Upper lobe of left lung (tissue), 6 donors: Measurements from ENCODE around the gene DROSHA. TPM values are rescaled to one million over a fixed set of nuclear protein-coding genes. Genes with fewer than 3 reads are reported as not detected.
"Not testable (repeated sequence)": the region's sequence is repeated elsewhere in the genome, so short reads cannot be mapped to it uniquely, and the experiment has no call there.

Source experiments
- ATAC-seq, 2 donors: fragments of 200-7000 bp; cut with Tn5 transposase; one replicate each; pipeline ENCODE4 v1.9.1; 2022; ENCODE audit warnings: mild to moderate bottlenecking in 2 of 2, moderate library complexity in 2 of 2; ENCODE audit not compliant: low FRiP score in 2 of 2
- DNase-seq, 2 donors: peaks; one replicate each; pipeline ENCODE4 v3.0.0-alpha.2; 2019 to 2020
- H3K27ac ChIP-seq, 4 donors: fragments of 200-600 bp; sonication (generic); one replicate each; pipeline ENCODE4 v1.5.1; 2016 to 2019
- H3K27me3 ChIP-seq, 4 donors: fragments of 200-600 bp; sonication (generic); one replicate each; pipeline ENCODE4 v1.5.1; 2017 to 2019
- H3K36me3 ChIP-seq, 4 donors: fragments of 200-600 bp; sonication (generic); one replicate each; pipeline ENCODE4 v1.5.1; 2016 to 2019
- H3K4me1 ChIP-seq, 4 donors: fragments of 200-600 bp; sonication (generic); one replicate each; pipeline ENCODE4 v1.5.1; 2018 to 2019
- H3K4me3 ChIP-seq, 4 donors: fragments of 200-600 bp; sonication (generic); one replicate each; pipeline ENCODE4 v1.5.1; 2017 to 2019; ENCODE audit warnings: mild to moderate bottlenecking in 2 of 4, moderate library complexity in 1 of 4
- H3K9me3 ChIP-seq, 4 donors: fragments of 200-600 bp; sonication (generic); one replicate each; pipeline ENCODE4 v1.5.1; 2018 to 2019
- EP300 ChIP-seq, 4 donors: sonication (generic); formaldehyde crosslinking; IDR thresholded peaks; one replicate each; pipeline ENCODE4 v1.5.1; 2017; ENCODE audit warnings: antibody characterized with exemption in 4 of 4, control low read depth in 2 of 4
- POLR2A ChIP-seq, 4 donors: fragments of 450-650 bp; IDR thresholded peaks; one replicate each; pipeline ENCODE4 v1.5.1; 2016 to 2017; ENCODE audit warnings: antibody characterized with exemption in 4 of 4, mild to moderate bottlenecking in 2 of 4
- POLR2AphosphoS5 ChIP-seq, 2 donors: sonication (generic); formaldehyde crosslinking; IDR thresholded peaks; one replicate each; pipeline ENCODE4 v1.5.1; 2017; ENCODE audit warnings: antibody characterized with exemption in 2 of 2
- WGBS, 2 donors: methylation state at CpG; one replicate each; pipeline ENCODE4 v1.1.5; 2017 to 2018; 5-methylcytosine and 5-hydroxymethylcytosine counted together
- total RNA-seq, 6 donors: library from RNA; depleted of rRNA in 4 of 6; stranded (reverse); fragments of >200 nt in 4 of 6; gene quantifications; one replicate each; pipeline versions ENCODE4 v1.1.0 to v1.2.1, GENCODE V29; 2016 to 2021
- TF ChIP-seq, protein P1 (sequence below), 6 experiments: fragments of 450-650 bp in 4 of 6; fragments of 200-600 bp in 2 of 6; sonication (generic) in 2 of 6; IDR thresholded peaks; one replicate each; pipeline ENCODE4 v1.5.1; 2016 to 2019; ENCODE audit warnings: antibody characterized with exemption in 6 of 6
- donor health status: DM: no; HTN: no; CAD: no; lungs with moderate emphysema.
- donor health status: DM: no; HTN: yes; CAD: no; lungs with severe emphysema.

DROSHA gene
- total RNA-seq, 6 donors from 2014 or later = 26.7 to 68.3 (median 50.9) TPM

DNA sequence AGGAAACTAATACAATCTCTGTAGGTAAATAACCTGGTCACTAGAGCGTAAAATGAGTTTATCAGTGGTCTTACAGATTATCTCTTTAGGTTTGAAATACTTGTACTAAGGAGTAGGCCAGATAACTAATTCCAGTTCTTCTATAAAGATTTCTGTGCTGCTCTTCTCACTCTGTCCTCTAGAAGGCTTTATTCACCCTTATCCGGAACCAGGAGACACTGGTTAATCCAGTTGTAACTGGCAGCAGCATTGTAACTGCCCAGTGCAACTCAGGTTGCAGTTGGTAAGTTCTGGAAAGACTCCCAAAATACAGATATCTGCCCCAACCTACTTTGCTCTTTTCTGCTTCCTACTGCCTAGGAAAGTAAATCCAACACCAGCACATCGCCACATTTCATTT lies 20.0 kb upstream of the DROSHA start:
- Histone ChIP-seq H3K27ac (no peak overlapping the region), H3K4me1 (no peaks in the 10 kb centered on the region), H3K4me3 (no peak overlapping the region), H3K9me3 (no peaks in the 10 kb centered on the region), H3K27me3 (no peaks in the 10 kb centered on the region), H3K36me3 (peaks cover 9 to 85% (median 62%) of the 10 kb centered on the region in 4 donors)
- WGBS, 2 donors = 95 to 96% methylated on average over 3 of the region's 3 CpGs
- ATAC-seq (no peak), DNase-seq (no peak)
- no peak for TF ChIP-seq POLR2AphosphoS5 (IDR thresholded peaks at IDR 0.05)
- no peak for TF ChIP-seq EP300 (IDR thresholded peaks at IDR 0.05)
- TF ChIP-seq, protein P1, sequence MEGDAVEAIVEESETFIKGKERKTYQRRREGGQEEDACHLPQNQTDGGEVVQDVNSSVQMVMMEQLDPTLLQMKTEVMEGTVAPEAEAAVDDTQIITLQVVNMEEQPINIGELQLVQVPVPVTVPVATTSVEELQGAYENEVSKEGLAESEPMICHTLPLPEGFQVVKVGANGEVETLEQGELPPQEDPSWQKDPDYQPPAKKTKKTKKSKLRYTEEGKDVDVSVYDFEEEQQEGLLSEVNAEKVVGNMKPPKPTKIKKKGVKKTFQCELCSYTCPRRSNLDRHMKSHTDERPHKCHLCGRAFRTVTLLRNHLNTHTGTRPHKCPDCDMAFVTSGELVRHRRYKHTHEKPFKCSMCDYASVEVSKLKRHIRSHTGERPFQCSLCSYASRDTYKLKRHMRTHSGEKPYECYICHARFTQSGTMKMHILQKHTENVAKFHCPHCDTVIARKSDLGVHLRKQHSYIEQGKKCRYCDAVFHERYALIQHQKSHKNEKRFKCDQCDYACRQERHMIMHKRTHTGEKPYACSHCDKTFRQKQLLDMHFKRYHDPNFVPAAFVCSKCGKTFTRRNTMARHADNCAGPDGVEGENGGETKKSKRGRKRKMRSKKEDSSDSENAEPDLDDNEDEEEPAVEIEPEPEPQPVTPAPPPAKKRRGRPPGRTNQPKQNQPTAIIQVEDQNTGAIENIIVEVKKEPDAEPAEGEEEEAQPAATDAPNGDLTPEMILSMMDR (IDR thresholded peaks at IDR 0.05) = no peak
- no peak for TF ChIP-seq POLR2A (IDR thresholded peaks at IDR 0.05)

DNA sequence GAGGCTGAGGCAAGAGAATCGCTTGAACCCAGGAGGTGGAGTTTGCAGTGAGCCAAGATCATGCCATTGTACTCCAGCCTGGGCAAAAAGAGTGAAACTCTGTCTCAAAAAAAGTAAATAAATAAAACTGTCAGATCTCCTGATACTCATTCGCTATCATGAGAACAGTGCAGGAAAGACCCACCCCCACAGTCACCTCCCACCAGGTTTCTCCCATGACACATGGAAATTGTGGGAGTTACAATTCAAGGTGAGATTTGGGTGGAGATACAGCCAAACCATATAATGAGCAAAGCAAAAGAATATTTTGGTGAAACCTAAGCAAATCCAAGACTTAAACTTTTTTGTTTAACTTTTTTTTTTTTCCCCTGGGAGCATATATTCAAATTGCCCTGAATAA lies 17.2 kb upstream of the DROSHA start:
- ATAC-seq, H3K27me3 ChIP-seq, H3K4me1 ChIP-seq, H3K27ac ChIP-seq, H3K4me3 ChIP-seq, DNase-seq, H3K9me3 ChIP-seq: not testable (repeated sequence)
- 95% methylated on average over 2 of the region's 2 CpGs for whole genome bisulfite sequencing, 2 donors
- H3K36me3 ChIP-seq = peaks cover 15 to 86% (median 63%) of the 10 kb centered on the region in 4 donors

DNA sequence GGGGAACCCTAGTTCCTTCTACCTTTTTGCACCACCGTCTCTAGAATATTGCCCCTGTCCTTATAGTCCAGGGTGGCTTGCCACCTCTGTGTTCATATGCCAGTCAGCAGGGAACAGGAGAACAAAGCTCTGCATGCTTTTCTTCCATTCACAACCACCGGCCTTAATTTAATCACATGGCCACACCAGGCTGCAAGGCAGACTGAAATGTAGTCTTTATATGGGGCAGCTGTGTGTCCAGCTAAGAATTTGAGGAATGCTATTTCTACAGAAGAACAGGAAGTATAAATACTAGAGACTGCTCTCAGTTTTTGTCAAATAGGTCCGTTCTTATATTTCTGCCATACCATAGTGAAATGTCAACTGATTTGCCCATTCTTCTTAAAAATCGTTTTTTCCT lies 6.0 kb upstream of the DROSHA start:
- H3K27ac ChIP-seq = no peak overlapping the region
- no peak overlapping the region for H3K4me3 ChIP-seq
- H3K4me1 ChIP-seq = peaks cover 9 to 14% (median 12%) of the 10 kb centered on the region in 4 donors
- ATAC-seq (no peak), DNase-seq (no peak)
- no peaks in the 10 kb centered on the region for H3K27me3 ChIP-seq
- WGBS, 2 donors = 59 to 68% methylated on average over 4 of the region's 4 CpGs
- peaks cover 22 to 88% (median 39%) of the 10 kb centered on the region in 4 donors for H3K36me3 ChIP-seq
- H3K9me3 ChIP-seq = no peaks in the 10 kb centered on the region
- TF ChIP-seq, protein P1 (IDR thresholded peaks at IDR 0.05) = no peak
- TF ChIP-seq EP300 (IDR thresholded peaks at IDR 0.05) = no peak
- no peak for TF ChIP-seq POLR2AphosphoS5 (IDR thresholded peaks at IDR 0.05)
- TF ChIP-seq POLR2A (IDR thresholded peaks at IDR 0.05) = no peak

DNA sequence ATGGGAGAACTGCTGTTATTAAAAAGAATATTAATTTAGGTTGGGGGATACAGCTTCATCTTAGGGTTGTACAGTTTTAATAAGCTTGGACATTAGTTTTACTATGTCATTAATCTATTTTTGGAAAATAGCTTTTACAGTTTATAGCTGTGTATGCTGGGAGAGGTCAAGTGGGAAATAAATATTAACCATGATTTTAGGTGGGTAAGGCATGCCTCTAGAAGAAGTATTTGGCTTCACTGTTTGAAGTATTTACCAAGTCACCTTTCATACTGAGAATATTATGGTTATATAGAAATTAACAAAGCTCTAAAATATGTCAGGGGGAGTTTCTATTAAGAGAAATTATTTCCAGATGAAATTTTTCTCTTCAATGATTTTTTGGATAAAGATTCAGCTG lies 5.5 kb upstream of the DROSHA start:
- TF ChIP-seq POLR2A (IDR thresholded peaks at IDR 0.05) = no peak
- no peak for TF ChIP-seq EP300 (IDR thresholded peaks at IDR 0.05)
- no peak for TF ChIP-seq POLR2AphosphoS5 (IDR thresholded peaks at IDR 0.05)
- TF ChIP-seq, protein P1 (IDR thresholded peaks at IDR 0.05) = no peak
- Histone ChIP-seq H3K4me1 (peaks cover 11 to 16% (median 14%) of the 10 kb centered on the region in 4 donors), H3K4me3 (no peak overlapping the region), H3K27ac (no peak overlapping the region), H3K36me3 (peaks cover 22 to 83% (median 36%) of the 10 kb centered on the region in 4 donors), H3K27me3 (no peaks in the 10 kb centered on the region), H3K9me3 (no peaks in the 10 kb centered on the region)
- ATAC-seq (no peak), DNase-seq (no peak)

DNA sequence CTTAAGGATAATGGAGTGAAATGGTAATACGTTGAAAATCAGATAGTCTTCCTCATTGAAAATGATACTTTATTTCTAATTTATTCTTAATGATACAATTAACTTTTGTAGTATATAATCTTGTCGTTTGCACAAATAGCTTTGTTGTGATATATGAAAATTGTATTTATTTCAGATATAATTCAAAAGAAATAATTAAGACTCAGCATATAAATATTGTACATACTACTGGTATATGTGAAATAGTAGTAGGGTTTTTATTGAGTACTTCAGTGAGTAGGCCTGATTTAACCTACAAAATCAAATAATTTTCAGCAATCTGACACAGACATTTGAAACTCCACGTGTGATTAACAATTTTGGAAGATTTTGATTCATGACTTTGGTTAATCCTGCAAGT lies 5.0 kb upstream of the DROSHA start:
- peaks cover 22 to 78% (median 32%) of the 10 kb centered on the region in 4 donors for H3K36me3 ChIP-seq

More for the DNA sequence above, 5.0 kb upstream of the DROSHA start:
- Histone ChIP-seq H3K27ac (no peak overlapping the region), H3K27me3 (no peaks in the 10 kb centered on the region), H3K4me1 (peaks cover 11 to 16% (median 14%) of the 10 kb centered on the region in 4 donors), H3K9me3 (no peaks in the 10 kb centered on the region), H3K4me3 (no peak overlapping the region)
- 81 to 86% methylated on average over 3 of the region's 3 CpGs for WGBS, 2 donors
- TF ChIP-seq EP300 (IDR thresholded peaks at IDR 0.05) (no peak), POLR2AphosphoS5 (IDR thresholded peaks at IDR 0.05) (no peak), POLR2A (IDR thresholded peaks at IDR 0.05) (no peak)
- TF ChIP-seq, protein P1 (IDR thresholded peaks at IDR 0.05) = no peak
- ATAC-seq = no peak
- DNase-seq = no peak
